Islet of Langerhans (tissue), 1 donor: ENCODE data around the gene SPINT2.
"Not testable (repeated sequence)": the region's sequence is repeated elsewhere in the genome, so short reads cannot be mapped to it uniquely, and the experiment has no call there.

Source experiments
- FAIRE-seq: peaks from one replicate; lab custom pipeline; 2011; peaks lifted over from hg19 to GRCh38; lab: Jason Lieb, UNC

Gene SPINT2

DNA sequence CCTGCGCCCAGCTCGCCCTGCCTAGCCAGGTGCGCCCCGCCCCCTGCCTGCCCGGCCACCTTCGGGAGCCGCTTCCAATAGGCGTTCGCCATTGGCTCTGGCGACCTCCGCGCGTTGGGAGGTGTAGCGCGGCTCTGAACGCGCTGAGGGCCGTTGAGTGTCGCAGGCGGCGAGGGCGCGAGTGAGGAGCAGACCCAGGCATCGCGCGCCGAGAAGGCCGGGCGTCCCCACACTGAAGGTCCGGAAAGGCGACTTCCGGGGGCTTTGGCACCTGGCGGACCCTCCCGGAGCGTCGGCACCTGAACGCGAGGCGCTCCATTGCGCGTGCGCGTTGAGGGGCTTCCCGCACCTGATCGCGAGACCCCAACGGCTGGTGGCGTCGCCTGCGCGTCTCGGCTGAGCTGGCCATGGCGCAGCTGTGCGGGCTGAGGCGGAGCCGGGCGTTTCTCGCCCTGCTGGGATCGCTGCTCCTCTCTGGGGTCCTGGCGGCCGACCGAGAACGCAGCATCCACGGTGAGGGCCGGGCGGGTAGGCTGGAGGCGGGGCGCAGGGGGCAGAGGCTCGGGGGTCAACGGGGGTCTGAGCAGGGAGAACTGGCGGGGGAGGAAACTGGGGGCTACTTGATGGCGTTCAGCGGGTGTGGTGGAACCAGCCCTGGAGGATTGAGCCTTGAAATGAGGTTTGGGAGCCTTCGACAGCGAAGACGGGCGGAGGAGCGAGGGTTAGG lies at the start of gene SPINT2:
Gene SPINT2 (plus strand): TSS at position 88 of the 727 bp plus-strand sequence. CDS start 320 bp downstream, at position 408.
- no peak for FAIRE-seq

DNA sequence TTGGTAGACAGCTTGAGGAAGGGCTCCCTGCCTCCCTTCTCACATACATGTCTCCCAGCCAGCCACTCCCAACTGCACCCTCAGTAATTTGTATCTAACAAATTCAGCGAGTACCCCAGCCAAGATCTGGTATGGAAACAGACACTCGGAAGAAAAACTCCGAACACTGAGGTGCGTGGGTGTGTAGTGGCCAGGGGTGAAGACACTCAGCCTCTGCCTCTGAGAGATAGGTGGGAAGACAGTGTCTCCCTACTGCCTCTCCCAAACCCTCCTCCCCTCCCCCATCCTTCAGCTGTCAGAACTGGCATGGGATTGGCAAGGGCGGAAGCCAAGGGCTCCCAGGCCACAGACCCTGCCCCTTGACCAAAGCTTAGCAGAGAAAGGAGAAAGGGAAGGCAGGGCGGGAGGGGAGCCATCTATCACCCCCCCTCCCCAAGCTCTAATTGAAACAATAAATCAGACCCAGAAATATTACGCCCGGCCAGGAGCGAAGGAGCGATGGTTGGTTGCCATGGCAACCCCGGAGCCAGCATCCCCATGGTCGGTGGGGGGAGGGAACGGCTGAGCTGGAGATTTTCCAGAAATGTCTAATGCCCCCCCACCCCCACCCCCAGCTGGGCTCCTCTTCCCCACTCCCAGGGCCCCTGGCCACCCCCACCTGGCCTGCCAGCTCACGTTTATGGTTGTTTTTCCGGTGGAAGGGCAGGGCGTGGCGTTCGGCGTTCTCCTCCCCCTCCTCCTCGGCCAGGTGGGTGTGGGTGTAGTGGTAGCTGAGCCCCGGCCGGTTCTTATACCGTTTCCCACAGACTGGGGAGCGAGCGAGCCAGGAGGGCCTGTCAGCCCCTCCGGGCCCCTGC lies 47.4 kb upstream of the SPINT2 start:
- no peak for FAIRE-seq

- FAIRE-seq: no peak
Observed at GRCh38 chr19:38218204-38218603, 46.2 kb upstream of the SPINT2 start.

GRCh38 chr19:38219221-38219620 lies 45.2 kb upstream of the SPINT2 start:
- FAIRE-seq: no peak

DNA sequence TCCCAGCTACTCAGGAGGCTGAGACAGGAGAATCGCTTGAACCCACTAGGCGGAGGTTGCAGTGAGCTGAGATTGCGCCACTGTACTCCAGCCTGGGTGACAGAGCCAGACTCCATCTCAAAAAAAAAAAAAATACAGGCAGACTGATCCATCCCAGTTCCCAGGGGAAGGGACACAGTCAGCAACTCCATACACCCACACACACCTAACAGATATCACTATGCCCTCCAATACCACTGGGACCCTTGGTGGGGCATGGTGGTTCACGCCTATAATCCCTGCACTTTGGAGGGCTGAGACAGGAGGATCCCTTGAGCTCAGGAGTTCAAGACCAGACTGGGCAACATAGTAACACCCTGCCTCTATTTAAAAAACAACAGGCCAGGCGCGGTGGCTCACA lies 43.0 kb upstream of the SPINT2 start:
- no peak for FAIRE-seq

DNA sequence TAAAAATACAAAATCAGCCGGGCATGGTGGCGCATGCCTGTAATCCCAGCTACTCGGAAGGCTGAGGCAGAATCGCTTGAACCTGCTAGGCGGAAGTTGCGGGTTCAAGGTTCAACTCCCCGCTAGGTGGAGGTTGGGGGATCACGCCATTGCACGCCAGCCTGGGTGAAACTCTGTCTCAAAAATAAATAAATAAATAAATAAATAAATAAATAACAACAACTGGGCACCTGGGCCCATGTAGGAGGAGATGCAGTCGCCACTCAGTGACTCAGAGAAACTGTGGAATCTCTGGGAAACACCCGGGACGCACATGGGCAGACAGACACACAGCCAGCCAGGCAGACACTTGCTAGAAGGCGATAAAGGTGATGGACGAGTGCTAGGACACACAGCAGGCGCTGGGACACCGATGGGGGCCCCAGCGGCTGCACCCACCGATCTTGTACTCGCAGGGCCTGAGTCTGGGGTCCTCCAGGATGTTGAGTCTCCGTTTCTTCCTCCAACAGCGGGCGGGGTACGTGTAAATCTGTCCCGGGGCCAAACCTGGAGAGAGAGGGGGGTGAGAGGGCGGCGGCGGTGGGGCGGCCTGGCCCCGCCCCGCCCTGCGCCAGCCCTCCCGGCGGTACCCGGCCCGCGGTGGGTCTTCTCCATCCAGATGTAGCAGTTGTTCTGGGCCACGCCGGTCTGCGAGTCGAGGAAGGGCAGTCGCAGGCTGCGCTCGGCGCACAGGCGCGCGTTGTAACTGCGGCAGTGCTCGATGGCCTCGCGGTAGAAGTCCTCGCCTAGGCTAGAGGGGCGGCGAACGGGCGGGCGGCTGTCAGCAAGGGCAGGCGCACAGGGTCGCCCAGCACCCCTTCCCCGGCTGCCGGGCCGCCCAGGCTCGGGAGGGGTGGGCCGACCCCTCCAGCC lies 42.2 kb upstream of the SPINT2 start:
- FAIRE-seq: no peak

DNA sequence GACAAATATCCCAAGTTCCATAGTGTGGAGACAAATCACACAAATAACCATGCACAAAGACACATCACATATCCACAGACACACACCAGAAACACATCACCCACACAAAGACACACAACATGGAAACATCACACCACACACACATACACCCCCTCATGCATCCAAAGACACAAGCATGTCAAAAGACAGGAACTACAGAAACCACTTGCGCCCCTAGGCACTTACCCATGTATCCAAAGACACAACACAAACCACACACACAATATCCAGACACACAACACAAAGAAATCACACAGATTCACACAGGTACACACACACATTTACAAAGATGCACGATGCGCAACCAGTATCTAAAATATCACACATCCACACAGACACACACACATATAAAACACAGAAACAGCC lies 41.3 kb upstream of the SPINT2 start:
- FAIRE-seq: no peak

GRCh38 chr19:38223617-38224013 lies 40.8 kb upstream of the SPINT2 start:
- no peak for FAIRE-seq

- no peak for FAIRE-seq
Observed at GRCh38 chr19:38224014-38224862, 40.1 kb upstream of the SPINT2 start, which contains the start of gene DPF1. DPF1 (minus strand) TSS chr19:38224222; CDS start chr19:38224142, 80 bp downstream.

DNA sequence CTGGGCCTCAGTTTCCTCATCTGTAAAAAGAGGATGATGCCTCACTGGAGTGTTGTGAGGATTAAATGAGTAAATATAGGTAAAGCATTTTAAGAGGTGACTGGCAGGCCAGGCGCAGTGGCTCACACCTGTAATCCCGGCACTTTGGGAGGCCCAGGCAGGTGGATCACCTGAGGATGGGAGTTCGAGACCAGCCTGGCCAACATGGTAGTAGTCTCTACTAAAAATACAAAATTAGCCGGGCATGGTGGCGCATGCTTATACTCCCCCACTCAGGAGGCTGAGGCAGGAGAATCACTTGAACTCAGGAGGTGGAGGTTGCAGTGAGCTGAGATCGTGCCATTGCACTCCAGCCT lies 39.5 kb upstream of the SPINT2 start:
- not testable (repeated sequence) for FAIRE-seq

DNA sequence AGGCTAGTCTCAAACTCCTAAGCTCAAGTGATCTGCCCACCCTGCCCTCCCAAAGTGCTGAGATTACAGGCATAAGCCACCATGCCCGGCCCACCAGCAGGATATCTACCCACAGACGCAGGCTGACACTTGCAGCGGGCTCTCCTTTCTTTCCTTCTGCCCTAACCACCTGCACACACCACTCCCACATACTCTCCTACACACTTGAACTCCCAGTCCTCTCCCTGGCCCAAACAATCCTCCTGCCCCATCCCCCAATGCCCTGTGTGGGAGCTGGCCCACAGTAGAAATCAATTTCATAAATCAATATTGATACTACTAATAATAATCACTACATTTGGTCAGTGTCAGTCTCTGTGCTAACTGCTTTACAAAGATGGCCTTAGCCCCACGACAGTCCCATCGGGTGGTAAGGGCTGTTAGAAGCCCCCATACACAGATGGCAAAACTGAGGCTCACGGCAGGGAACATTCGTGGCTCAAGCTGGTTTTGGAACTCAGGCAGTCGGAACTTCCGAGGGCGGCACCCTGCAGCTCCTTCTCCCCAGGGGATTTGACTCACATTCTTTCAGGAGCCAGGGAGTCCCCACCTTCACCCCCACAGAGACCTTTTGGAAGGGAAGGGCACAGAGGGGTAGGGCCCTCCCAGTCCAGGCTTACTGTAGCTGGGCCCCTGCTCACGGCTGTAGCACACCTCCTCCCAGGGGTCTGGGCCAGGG lies 36.9 kb upstream of the SPINT2 start:
- no peak for FAIRE-seq

- FAIRE-seq: no peak
Observed at GRCh38 chr19:38228005-38228377, 36.4 kb upstream of the SPINT2 start.

DNA sequence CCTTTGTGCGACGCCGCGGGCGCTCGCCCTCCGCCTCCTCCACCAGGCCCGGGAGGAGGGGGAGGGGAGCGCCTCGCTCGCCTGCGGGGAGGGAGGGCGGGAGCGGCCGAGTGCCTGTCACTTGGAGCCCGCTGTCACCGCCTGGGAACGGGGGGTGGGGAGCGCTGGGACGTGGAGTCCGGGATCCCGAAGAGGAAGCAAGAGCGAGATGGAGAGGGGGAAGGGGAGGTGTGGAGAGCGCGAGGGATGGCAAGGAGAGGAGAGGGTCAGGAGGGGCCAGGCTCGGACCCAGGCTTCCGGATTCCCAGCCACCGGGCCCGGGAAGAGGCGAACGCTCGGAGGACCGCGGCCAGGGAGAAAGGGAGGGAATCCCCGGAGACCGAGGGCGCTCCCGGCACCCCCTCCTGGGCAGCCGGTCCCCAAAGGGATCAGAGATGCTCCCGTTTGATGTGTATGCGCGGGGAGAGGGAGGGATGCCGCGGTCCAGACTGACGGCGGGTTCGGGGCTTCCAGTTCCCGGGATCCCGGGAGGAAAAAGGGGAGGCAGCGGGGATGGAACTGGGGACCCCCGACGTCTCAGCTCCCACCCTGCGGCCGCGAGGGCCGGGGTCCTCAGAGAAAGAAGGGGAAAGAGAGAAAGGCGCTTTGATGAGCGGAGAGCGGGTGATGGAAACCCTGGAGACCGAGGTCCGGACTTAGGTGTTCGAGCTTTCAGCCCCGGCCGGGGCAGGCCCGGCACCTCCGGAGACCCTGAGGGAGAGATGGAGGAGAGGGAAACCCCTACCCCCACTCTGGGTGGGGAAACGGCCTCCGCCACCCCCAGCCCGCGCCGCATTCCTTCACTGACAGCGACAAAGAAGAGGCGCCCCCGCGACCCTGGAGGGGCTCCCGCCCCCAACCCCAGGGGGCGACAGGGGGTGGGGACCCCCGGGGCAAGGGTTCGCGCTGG lies 35.6 kb upstream of the SPINT2 start:
- no peak for FAIRE-seq

DNA sequence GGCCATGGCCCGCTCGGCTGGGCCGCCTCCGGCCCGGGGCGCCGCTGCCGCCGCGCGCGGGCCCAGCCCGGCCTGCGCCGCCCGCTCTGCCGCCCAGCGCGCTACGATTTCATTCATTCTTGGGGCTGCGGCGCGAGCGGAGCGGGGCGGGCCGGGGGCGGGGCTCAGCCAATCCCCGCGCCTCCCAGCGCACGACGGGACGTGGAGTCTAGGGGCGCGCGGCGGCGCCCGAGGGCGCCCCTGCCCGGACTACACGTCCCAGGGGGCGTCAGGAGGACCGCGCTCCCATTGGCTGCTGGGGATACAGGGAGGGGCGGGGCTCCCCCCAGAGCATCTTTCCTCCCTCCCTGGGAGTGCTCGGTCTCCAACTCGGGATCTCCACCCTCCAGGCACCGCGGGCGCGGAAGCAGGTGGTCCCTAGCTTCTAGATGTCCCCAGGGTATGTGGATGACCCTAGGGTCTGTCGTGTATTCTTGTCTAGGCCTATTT lies 34.7 kb upstream of the SPINT2 start:
- no peak for FAIRE-seq

GRCh38 chr19:38230506-38231133 lies 33.8 kb upstream of the SPINT2 start:
- not testable (repeated sequence) for FAIRE-seq

GRCh38 chr19:38231918-38232317 lies 32.5 kb upstream of the SPINT2 start:
- no peak for FAIRE-seq

GRCh38 chr19:38233740-38234251 lies 30.6 kb upstream of the SPINT2 start:
- no peak for FAIRE-seq

DNA sequence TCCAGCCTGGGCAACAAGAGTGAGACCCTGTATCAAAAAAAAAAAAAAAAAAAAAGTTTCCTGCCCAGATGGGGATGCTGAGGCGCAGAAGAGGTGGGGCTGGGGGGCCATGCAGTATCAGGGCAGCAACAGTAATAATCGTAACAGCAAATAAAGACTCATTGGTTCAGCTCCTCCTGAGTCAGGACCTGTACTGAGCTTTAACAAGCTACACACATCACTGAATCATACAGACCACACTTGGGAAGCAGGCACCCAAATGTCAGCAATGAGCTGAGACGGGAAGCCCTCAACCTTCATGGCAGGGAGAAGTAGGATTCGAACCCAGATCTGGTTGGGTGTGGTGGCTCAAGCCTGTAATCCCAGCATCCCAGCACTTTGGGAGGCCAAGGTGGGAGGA lies 29.8 kb upstream of the SPINT2 start:
- FAIRE-seq: no peak

GRCh38 chr19:38239816-38240215 lies 24.6 kb upstream of the SPINT2 start:
- no peak for FAIRE-seq
